Lower lobe of right lung (tissue), 2 donors: ENCODE results near the gene PCSK6. TPM values are rescaled to one million over a fixed set of nuclear protein-coding genes. Genes with fewer than 3 reads are reported as not detected.

Source experiments
- ATAC-seq, 2 donors: fragments of 200-7000 bp; cut with Tn5 transposase; one replicate each; pipeline ENCODE4 v1.9.1; 2020 to 2022; ENCODE audit warnings: mild to moderate bottlenecking in 2 of 2, moderate library complexity in 2 of 2
- DNase-seq: peaks from one replicate; pipeline ENCODE4 v3.0.0-alpha.2; 2020
- H3K27ac ChIP-seq: fragments of 200-600 bp; one replicate; pipeline ENCODE4 v1.8.0; 2022
- H3K27me3 ChIP-seq: fragments of 200-600 bp; one replicate; pipeline ENCODE4 v1.8.0; 2022; ENCODE audit warnings: low read depth
- H3K36me3 ChIP-seq: fragments of 200-600 bp; one replicate; pipeline ENCODE4 v1.8.0; 2022; ENCODE audit warnings: mild to moderate bottlenecking
- H3K4me1 ChIP-seq: fragments of 200-600 bp; one replicate; pipeline ENCODE4 v1.8.0; 2022
- H3K4me3 ChIP-seq: fragments of 200-600 bp; one replicate; pipeline ENCODE4 v1.8.0; 2022; ENCODE audit warnings: mild to moderate bottlenecking
- H3K9me3 ChIP-seq: fragments of 200-600 bp; one replicate; pipeline ENCODE4 v1.8.0; 2022
- CTCF ChIP-seq: fragments of 200-600 bp; IDR thresholded peaks from one replicate; pipeline ENCODE4 v1.8.0; 2022; ENCODE audit warnings: antibody characterized with exemption, mild to moderate bottlenecking
- intact Hi-C: fragments of 100-400 bp; cut with DNase I; formaldehyde crosslinking; loops from one replicate; pipeline ENCODE4 v1.11.0; 2022
- total RNA-seq: library from RNA; stranded (reverse); fragmentation: NEBNext Ultra II Directional; extraction: Animal tissue kit (Norgen Biotek cat#: 25700); gene quantifications from one replicate; pipeline ENCODE4 v1.2.1, GENCODE V29; 2021
- donor health status: DM: no; HTN: yes; CAD: no; lungs with severe emphysema.

PCSK6 gene
- total RNA-seq, 1 donor from 2014 or later = 12.3 TPM

- ATAC-seq (no peak), DNase-seq (no peak)
- TF ChIP-seq CTCF = no peak
- H3K9me3 ChIP-seq = no peaks in the 10 kb centered on the region
- no peaks in the 10 kb centered on the region for H3K36me3 ChIP-seq
- H3K27me3 ChIP-seq = no peaks in the 10 kb centered on the region
- intact Hi-C loops = no loop called here
- no peaks in the 10 kb centered on the region for H3K4me1 ChIP-seq
- H3K27ac ChIP-seq = no peak overlapping the region
- H3K4me3 ChIP-seq = no peak overlapping the region
Measured at GRCh38 chr15:101431748-101432147, 57.8 kb downstream of the PCSK6 start.

- no peaks in the 10 kb centered on the region for H3K4me1 ChIP-seq
- no peaks in the 10 kb centered on the region for H3K36me3 ChIP-seq
- no peak for DNase-seq
- no peaks in the 10 kb centered on the region for H3K27me3 ChIP-seq
- intact Hi-C loops = no loop called here
- TF ChIP-seq CTCF = no peak
- H3K4me3 ChIP-seq = no peak overlapping the region
- ATAC-seq = no peak
- H3K27ac ChIP-seq = no peak overlapping the region
- H3K9me3 ChIP-seq = no peaks in the 10 kb centered on the region
Measured at GRCh38 chr15:101431301-101431700, 58.2 kb downstream of the PCSK6 start.

GRCh38 chr15:101429646-101430045, 59.9 kb downstream of the PCSK6 start:
- no peaks in the 10 kb centered on the region for H3K9me3 ChIP-seq
- no peak for TF ChIP-seq CTCF
- H3K4me3 ChIP-seq = no peak overlapping the region
- no peaks in the 10 kb centered on the region for H3K27me3 ChIP-seq
- H3K4me1 ChIP-seq = no peaks in the 10 kb centered on the region
- no peaks in the 10 kb centered on the region for H3K36me3 ChIP-seq
- DNase-seq (no peak), ATAC-seq (no peak)
- no peak overlapping the region for H3K27ac ChIP-seq
- intact Hi-C loops = no loop called here

GRCh38 chr15:101429191-101429590, 60.3 kb downstream of the PCSK6 start:
- TF ChIP-seq CTCF = no peak
- no peaks in the 10 kb centered on the region for H3K4me1 ChIP-seq
- no peaks in the 10 kb centered on the region for H3K27me3 ChIP-seq
- no peaks in the 10 kb centered on the region for H3K36me3 ChIP-seq
- DNase-seq (no peak), ATAC-seq (no peak)
- H3K4me3 ChIP-seq = no peak overlapping the region
- no peaks in the 10 kb centered on the region for H3K9me3 ChIP-seq
- intact Hi-C loops = no loop called here
- no peak overlapping the region for H3K27ac ChIP-seq

GRCh38 chr15:101428758-101429157, 60.7 kb downstream of the PCSK6 start:
- H3K36me3 ChIP-seq = no peaks in the 10 kb centered on the region

More at GRCh38 chr15:101428758-101429157, 60.7 kb downstream of the PCSK6 start:
- no peak for DNase-seq
- Histone ChIP-seq H3K27ac (no peak overlapping the region), H3K4me3 (no peak overlapping the region), H3K27me3 (no peaks in the 10 kb centered on the region), H3K9me3 (no peaks in the 10 kb centered on the region), H3K4me1 (no peaks in the 10 kb centered on the region)
- intact Hi-C loops = no loop called here
- ATAC-seq = no peak
- no peak for TF ChIP-seq CTCF
